Neuronal stem cell (in vitro differentiated cells): ENCODE measurements around the gene HSD11B2.

ENCODE experiments used
- DNase-seq: peaks from one replicate; pipeline ENCODE4 v3.0.0-alpha.2; 2013; ENCODE audit warnings: low spot score
- H2AFZ ChIP-seq: one replicate; pipeline ENCODE4 v1.6.1; 2013; ENCODE audit warnings: mild to moderate bottlenecking, low read length, inconsistent platforms
- H2AK5ac ChIP-seq: 2 replicates; pipeline ENCODE4 v1.6.1; 2013; ENCODE audit warnings: low read depth, mild to moderate bottlenecking, inconsistent platforms, low read length, moderate library complexity, mixed read lengths
- H2BK120ac ChIP-seq: 2 replicates; pipeline ENCODE4 v1.6.1; 2013; ENCODE audit warnings: low read depth, mild to moderate bottlenecking, inconsistent platforms, low read length, moderate library complexity, mixed read lengths
- H2BK12ac ChIP-seq: one replicate; pipeline ENCODE4 v1.6.1; 2013; ENCODE audit warnings: low read length, inconsistent platforms
- H2BK15ac ChIP-seq: 2 replicates; pipeline ENCODE4 v1.6.1; 2013; ENCODE audit warnings: mild to moderate bottlenecking, low read length, inconsistent platforms, mixed read lengths
- H2BK5ac ChIP-seq: one replicate; pipeline ENCODE4 v1.6.1; 2013; ENCODE audit warnings: inconsistent platforms, mild to moderate bottlenecking, low read length, moderate library complexity
- H3K14ac ChIP-seq: one replicate; pipeline ENCODE4 v1.6.1; 2013; ENCODE audit warnings: low read length, inconsistent platforms
- H3K18ac ChIP-seq: 2 replicates; pipeline ENCODE4 v1.6.1; 2013; ENCODE audit warnings: low read length, inconsistent platforms
- H3K23ac ChIP-seq: 2 replicates; pipeline ENCODE4 v1.6.1; 2013; ENCODE audit warnings: low read depth, mild to moderate bottlenecking, mixed read lengths, low read length, inconsistent platforms; ENCODE audit not compliant: poor library complexity
- H3K27ac ChIP-seq: replicated peaks from 3 replicates; pipeline ENCODE4 v1.5.1; 2013; ENCODE audit warnings: low read length, inconsistent platforms
- H3K27me3 ChIP-seq, 3 experiments: 2 replicates each; pipeline ENCODE4 v1.6.1; 2013; ENCODE audit warnings: low read length in 3 of 3, mild to moderate bottlenecking in 2 of 3, inconsistent platforms in 1 of 3, low read depth in 1 of 3, mixed read lengths in 1 of 3, moderate library complexity in 1 of 3; ENCODE audit not compliant: control insufficient read depth in 3 of 3, insufficient read depth in 3 of 3
- H3K36me3 ChIP-seq, 2 donors: replicated peaks in 1 of 2; 2 replicates each; pipeline ENCODE4 v1.6.1; 2013; ENCODE audit warnings: low read length in 2 of 2; ENCODE audit not compliant: control insufficient read depth in 2 of 2, insufficient read depth in 2 of 2
- H3K4ac ChIP-seq: 2 replicates; pipeline ENCODE4 v1.6.1; 2013; ENCODE audit warnings: inconsistent platforms, mild to moderate bottlenecking, low read length, moderate library complexity
- H3K4me1 ChIP-seq, 2 donors: 1 replicate in 1 of 2; 2 replicates in 1 of 2; pipeline ENCODE4 v1.6.1; 2013; ENCODE audit warnings: low read length in 2 of 2, low read depth in 1 of 2; ENCODE audit not compliant: control insufficient read depth in 2 of 2, insufficient read depth in 1 of 2
- H3K4me2 ChIP-seq: one replicate; pipeline ENCODE4 v1.6.1; 2013; ENCODE audit warnings: mild to moderate bottlenecking, low read length, inconsistent platforms; ENCODE audit not compliant: insufficient read depth, poor library complexity, severe bottlenecking
- H3K4me3 ChIP-seq, 2 donors: 2 replicates each; pipeline ENCODE4 v1.5.1; 2013; ENCODE audit warnings: low read length in 2 of 2, mild to moderate bottlenecking in 2 of 2, inconsistent platforms in 1 of 2, moderate library complexity in 1 of 2
- H3K79me1 ChIP-seq: one replicate; pipeline ENCODE4 v1.6.1; 2013; ENCODE audit warnings: low read depth, mild to moderate bottlenecking, inconsistent platforms, low read length, moderate library complexity
- H3K9ac ChIP-seq: one replicate; pipeline ENCODE4 v1.6.1; 2013; ENCODE audit warnings: mild to moderate bottlenecking, low read depth, low read length, inconsistent platforms; ENCODE audit not compliant: poor library complexity
- H3K9me3 ChIP-seq, 2 donors: replicated peaks in 1 of 2; 2 replicates each; pipeline versions ENCODE3 to v1.6.1; 2013; ENCODE audit warnings: low read length in 2 of 2, mild to moderate bottlenecking in 2 of 2, inconsistent platforms in 1 of 2, low read depth in 1 of 2, mixed read lengths in 1 of 2, moderate library complexity in 1 of 2; ENCODE audit not compliant: control insufficient read depth in 2 of 2, insufficient read depth in 1 of 2
- H4K8ac ChIP-seq: one replicate; pipeline ENCODE4 v1.6.1; 2013; ENCODE audit warnings: low read depth, mild to moderate bottlenecking, inconsistent platforms, low read length, moderate library complexity
- H4K91ac ChIP-seq: one replicate; pipeline ENCODE4 v1.6.1; 2013; ENCODE audit warnings: low read length, low read depth, mild to moderate bottlenecking, inconsistent platforms; ENCODE audit not compliant: poor library complexity
- WGBS, 2 donors: extraction: QIAGEN DNeasy Blood & Tissue Kit; methylation state at CpG; one replicate each; pipeline ENCODE4 v1.1.7; 2013; ENCODE audit warnings: missing lambda C conversion rate in 2 of 2, mixed read lengths in 1 of 2; ENCODE audit not compliant: insufficient read length in 2 of 2, insufficient replicate concordance in 1 of 2; ENCODE audit errors: extremely low coverage in 2 of 2; 5-methylcytosine and 5-hydroxymethylcytosine counted together

The HSD11B2 gene

DNA sequence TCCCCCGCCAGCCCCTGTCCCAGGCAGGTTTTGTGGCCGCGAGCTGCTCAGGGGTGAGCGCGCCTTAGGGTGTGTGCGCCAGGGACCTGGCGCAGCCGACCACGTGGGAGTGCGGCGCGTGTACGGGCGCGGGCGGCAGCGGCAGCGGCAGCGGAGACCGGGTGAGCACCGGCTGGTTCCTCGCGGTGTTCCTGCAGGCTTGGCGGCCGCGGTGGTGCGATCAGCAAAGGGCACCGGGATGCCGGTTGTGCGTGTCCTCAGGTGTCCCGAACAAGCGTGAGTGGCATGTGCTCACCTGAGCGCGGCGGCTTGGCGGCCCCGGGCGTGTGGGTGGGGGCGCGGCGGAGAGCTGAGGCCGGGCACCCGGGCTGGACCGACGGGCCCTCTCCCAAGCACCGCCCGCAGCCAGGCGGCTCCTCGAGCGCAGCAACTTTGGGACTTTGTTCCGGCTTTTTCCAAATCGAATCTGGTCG, 381 bp upstream of the HSD11B2 start:
- Histone ChIP-seq H2BK15ac (peak overlapping the region; percentile 42), H3K36me3 (peaks cover 1 to 2% of the 10 kb centered on the region in 2 donors), H3K27ac (no peak overlapping the region), H2BK120ac (no peak overlapping the region), H3K4me3 (peak overlapping the region; percentile 28 to 71), H3K18ac (peak overlapping the region; percentile 96), H3K9me3 (peaks cover 0 to 2% of the 10 kb centered on the region in 2 donors), H4K8ac (peak overlapping the region; percentile 49), H2BK12ac (peak overlapping the region; percentile 46), H2BK5ac (no peak overlapping the region), H3K27me3 (peaks cover 14 to 46% (median 25%) of the 10 kb centered on the region in 3 experiments), H3K4me1 (peaks cover 15 to 19% of the 10 kb centered on the region in 2 donors), H2AK5ac (peak overlapping the region; percentile 53), H3K14ac (no peak overlapping the region), H2AFZ (peak overlapping the region; percentile 85), H4K91ac (peak overlapping the region; percentile 39), H3K4ac (no peak overlapping the region), H3K4me2 (peak overlapping the region; percentile 87), H3K79me1 (no peaks in the 10 kb centered on the region), H3K9ac (peak overlapping the region; percentile 90), H3K23ac (peak overlapping the region; percentile 86)
- peak; percentile 18 for DNase-seq
- no CpG with 5 or more reads among the region's 53 CpGs for WGBS, 2 donors

DNA sequence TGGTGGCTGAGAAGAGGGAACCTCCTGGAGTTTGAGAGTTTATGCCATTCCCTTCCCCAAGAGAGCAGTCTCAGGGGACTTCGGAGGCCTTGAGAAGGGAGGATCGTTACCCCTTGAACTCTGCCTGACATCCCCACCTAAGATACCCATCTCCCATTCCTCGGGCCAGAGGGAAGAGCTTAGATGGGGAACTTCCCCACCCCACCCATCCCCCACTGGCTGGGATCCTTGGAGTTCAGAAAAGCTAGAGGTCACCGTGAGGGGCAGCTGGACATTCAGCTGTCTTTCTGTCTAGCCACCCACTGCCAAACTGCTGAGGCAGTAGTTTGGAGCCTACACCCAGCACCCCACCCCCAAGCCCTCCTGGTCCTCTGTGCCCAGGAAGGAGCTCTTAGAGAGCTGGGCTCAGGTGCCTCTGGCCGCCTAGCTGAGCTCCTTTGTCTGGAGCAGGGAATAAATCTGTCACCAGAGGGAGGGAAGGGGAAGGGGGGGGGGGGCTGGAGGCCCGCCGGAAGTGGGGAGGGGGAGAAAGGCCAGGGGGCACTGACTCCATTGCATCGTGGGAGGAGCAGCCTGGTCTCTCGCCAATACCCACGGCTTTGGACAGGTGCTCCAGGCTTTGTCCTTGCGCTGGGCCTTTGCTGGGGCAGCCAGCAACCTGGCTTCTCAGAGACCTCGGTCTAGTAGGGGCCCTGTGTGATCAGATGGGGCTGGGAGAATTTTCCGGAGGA, 1.0 kb downstream of the HSD11B2 start:
- Histone ChIP-seq H3K9ac (no peak overlapping the region), H3K4me3 (peak overlapping the region; percentile 50 to 59), H3K18ac (peak overlapping the region; percentile 20), H3K27ac (no peak overlapping the region), H3K4ac (no peak overlapping the region), H4K91ac (no peak overlapping the region), H3K4me1 (peaks cover 15 to 19% of the 10 kb centered on the region in 2 donors), H2BK120ac (no peak overlapping the region), H3K9me3 (peaks cover 0 to 2% of the 10 kb centered on the region in 2 donors), H2BK15ac (peak overlapping the region; percentile 62), H3K27me3 (peaks cover 14 to 46% (median 25%) of the 10 kb centered on the region in 3 experiments), H4K8ac (no peak overlapping the region), H2BK5ac (no peak overlapping the region), H3K36me3 (peaks cover 8 to 9% of the 10 kb centered on the region in 2 donors), H3K14ac (no peak overlapping the region), H3K23ac (peak overlapping the region; percentile 68), H3K79me1 (no peaks in the 10 kb centered on the region), H2AFZ (peak overlapping the region; percentile 84), H2AK5ac (peak overlapping the region; percentile 65), H3K4me2 (peak overlapping the region; percentile 87), H2BK12ac (no peak overlapping the region)
- WGBS, 2 donors: no CpG with 5 or more reads among the region's 13 CpGs
- peak; percentile 20 for DNase-seq

DNA sequence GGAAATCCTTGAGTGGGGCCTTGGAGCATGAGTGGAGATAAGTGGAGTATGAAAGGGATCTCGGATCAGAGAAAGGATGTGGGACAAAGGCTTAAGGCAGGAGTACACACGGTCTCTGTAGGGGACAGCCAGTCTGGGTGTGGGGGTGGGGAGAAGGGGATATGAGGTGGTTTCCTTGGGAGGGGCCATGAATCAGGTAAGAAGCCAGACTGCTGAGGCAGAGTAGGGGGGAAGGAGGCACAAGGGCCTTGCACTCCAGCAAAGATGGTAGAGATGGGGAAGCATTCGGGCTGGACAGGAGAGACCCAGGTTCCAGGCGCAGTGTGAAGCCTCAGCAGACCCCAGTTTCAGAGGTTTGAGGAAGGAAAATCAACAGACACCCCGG, 1.6 kb downstream of the HSD11B2 start:
- H3K4me3 ChIP-seq: peak overlapping the region in 1 of 2 donors; percentile 40
- H3K23ac ChIP-seq: peak overlapping the region; percentile 68
- no peaks in the 10 kb centered on the region for H3K79me1 ChIP-seq
- H2AK5ac ChIP-seq: peak overlapping the region; percentile 44
- no peak for DNase-seq
- H3K27ac ChIP-seq: no peak overlapping the region
- H3K4me2 ChIP-seq: no peak overlapping the region
- peak overlapping the region; percentile 84 for H2AFZ ChIP-seq
- H2BK120ac ChIP-seq: no peak overlapping the region
- H4K8ac ChIP-seq: no peak overlapping the region
- H2BK12ac ChIP-seq: no peak overlapping the region
- peak overlapping the region; percentile 2 for H3K18ac ChIP-seq
- H3K9me3 ChIP-seq: peaks cover 0 to 2% of the 10 kb centered on the region in 2 donors
- H2BK15ac ChIP-seq: no peak overlapping the region
- no peak overlapping the region for H3K14ac ChIP-seq
- no CpG with 5 or more reads among the region's 5 CpGs for WGBS, 2 donors
- H2BK5ac ChIP-seq: no peak overlapping the region
- no peak overlapping the region for H3K9ac ChIP-seq
- H4K91ac ChIP-seq: no peak overlapping the region
- H3K4ac ChIP-seq: no peak overlapping the region
- H3K4me1 ChIP-seq: peaks cover 15 to 19% of the 10 kb centered on the region in 2 donors
- peaks cover 14 to 46% (median 25%) of the 10 kb centered on the region in 3 experiments for H3K27me3 ChIP-seq
- peaks cover 9 to 14% of the 10 kb centered on the region in 2 donors for H3K36me3 ChIP-seq

DNA sequence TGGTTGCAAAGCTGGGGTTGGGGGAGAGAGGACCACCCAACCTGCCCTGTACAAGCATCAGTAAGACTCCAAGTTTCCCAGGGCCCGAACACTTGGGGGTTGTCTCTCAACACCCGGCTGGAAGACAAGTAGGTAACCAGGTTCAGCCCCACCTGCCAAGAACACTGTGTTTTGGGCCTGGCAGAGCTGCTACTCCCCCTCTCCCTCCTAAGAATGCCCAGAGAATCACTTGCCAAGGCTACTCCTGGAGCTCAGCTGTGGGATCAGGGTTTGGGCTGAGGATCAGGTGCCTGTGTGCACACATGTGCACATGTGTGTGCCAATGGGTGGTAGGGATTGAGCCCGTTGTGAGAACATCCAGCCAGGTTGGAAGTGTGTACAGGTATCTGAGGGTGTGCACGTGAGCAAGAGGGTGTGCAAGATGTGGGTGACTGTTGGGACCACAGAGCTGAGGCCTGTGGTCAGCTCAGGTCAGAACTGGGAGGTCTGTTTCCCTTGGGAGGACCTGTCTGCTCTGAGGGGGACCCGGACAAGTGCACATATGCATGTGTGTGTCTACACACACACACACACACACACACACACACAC, 2.3 kb downstream of the HSD11B2 start:
- WGBS, 2 donors: no CpG with 5 or more reads among the region's 5 CpGs
- H4K91ac ChIP-seq: no peak overlapping the region
- H2BK15ac ChIP-seq: no peak overlapping the region
- H3K23ac ChIP-seq: peak overlapping the region; percentile 4
- H2BK12ac ChIP-seq: no peak overlapping the region
- H2AFZ ChIP-seq: no peak overlapping the region
- H3K9ac ChIP-seq: no peak overlapping the region
- DNase-seq: no peak
- no peak overlapping the region for H3K27ac ChIP-seq
- H3K9me3 ChIP-seq: peaks cover 0 to 2% of the 10 kb centered on the region in 2 donors
- H4K8ac ChIP-seq: no peak overlapping the region
- H3K4me3 ChIP-seq: peak overlapping the region in 1 of 2 donors; percentile 49
- no peak overlapping the region for H2BK120ac ChIP-seq
- peaks cover 9 to 21% of the 10 kb centered on the region in 2 donors for H3K36me3 ChIP-seq
- no peak overlapping the region for H3K4ac ChIP-seq
- H3K4me1 ChIP-seq: peaks cover 13 to 19% of the 10 kb centered on the region in 2 donors
- no peak overlapping the region for H3K14ac ChIP-seq
- H3K18ac ChIP-seq: no peak overlapping the region
- no peak overlapping the region for H2BK5ac ChIP-seq
- H2AK5ac ChIP-seq: peak overlapping the region; percentile 1
- H3K4me2 ChIP-seq: no peak overlapping the region
- H3K79me1 ChIP-seq: no peaks in the 10 kb centered on the region
- H3K27me3 ChIP-seq: peaks cover 14 to 42% (median 25%) of the 10 kb centered on the region in 3 experiments
